ENCODE results near the gene DPPA3.

Gene DPPA3

GRCh38 chr12:7719946-7720730, 8.9 kb downstream of the DPPA3 start:
- TF ChIP-seq ZNF8 (CRISPR knock-in tag; IDR thresholded peaks at IDR 0.05): no peak
- no peak for TF ChIP-seq ARNTL (CRISPR knock-in tag; IDR thresholded peaks at IDR 0.05; ENCODE audit: borderline replicate concordance, low read depth)
- TF ChIP-seq, protein P1, sequence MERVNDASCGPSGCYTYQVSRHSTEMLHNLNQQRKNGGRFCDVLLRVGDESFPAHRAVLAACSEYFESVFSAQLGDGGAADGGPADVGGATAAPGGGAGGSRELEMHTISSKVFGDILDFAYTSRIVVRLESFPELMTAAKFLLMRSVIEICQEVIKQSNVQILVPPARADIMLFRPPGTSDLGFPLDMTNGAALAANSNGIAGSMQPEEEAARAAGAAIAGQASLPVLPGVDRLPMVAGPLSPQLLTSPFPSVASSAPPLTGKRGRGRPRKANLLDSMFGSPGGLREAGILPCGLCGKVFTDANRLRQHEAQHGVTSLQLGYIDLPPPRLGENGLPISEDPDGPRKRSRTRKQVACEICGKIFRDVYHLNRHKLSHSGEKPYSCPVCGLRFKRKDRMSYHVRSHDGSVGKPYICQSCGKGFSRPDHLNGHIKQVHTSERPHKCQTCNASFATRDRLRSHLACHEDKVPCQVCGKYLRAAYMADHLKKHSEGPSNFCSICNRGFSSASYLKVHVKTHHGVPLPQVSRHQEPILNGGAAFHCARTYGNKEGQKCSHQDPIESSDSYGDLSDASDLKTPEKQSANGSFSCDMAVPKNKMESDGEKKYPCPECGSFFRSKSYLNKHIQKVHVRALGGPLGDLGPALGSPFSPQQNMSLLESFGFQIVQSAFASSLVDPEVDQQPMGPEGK (CRISPR knock-in tag; IDR thresholded peaks at IDR 0.05; ENCODE audit: borderline replicate concordance): no peak
- no peak for TF ChIP-seq BACH2 (CRISPR knock-in tag; IDR thresholded peaks at IDR 0.05; ENCODE audit: borderline replicate concordance)
- TF ChIP-seq TCF4 (CRISPR knock-in tag; IDR thresholded peaks at IDR 0.05; ENCODE audit: borderline replicate concordance): no peak
- no peak for TF ChIP-seq PPARA (CRISPR knock-in tag; IDR thresholded peaks at IDR 0.05; ENCODE audit: borderline replicate concordance)
- TF ChIP-seq SNAI2 (CRISPR knock-in tag; IDR thresholded peaks at IDR 0.05): no peak
- no peak for TF ChIP-seq ZNF70 (CRISPR knock-in tag; IDR thresholded peaks at IDR 0.05)
- TF ChIP-seq, protein P2, sequence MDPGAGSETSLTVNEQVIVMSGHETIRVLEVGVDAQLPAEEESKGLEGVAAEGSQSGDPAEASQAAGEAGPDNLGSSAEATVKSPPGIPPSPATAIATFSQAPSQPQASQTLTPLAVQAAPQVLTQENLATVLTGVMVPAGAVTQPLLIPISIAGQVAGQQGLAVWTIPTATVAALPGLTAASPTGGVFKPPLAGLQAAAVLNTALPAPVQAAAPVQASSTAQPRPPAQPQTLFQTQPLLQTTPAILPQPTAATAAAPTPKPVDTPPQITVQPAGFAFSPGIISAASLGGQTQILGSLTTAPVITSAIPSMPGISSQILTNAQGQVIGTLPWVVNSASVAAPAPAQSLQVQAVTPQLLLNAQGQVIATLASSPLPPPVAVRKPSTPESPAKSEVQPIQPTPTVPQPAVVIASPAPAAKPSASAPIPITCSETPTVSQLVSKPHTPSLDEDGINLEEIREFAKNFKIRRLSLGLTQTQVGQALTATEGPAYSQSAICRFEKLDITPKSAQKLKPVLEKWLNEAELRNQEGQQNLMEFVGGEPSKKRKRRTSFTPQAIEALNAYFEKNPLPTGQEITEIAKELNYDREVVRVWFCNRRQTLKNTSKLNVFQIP (CRISPR knock-in tag; IDR thresholded peaks at IDR 0.05; ENCODE audit: borderline replicate concordance, low read depth): no peak
- TF ChIP-seq ZC3H10 (CRISPR knock-in tag; IDR thresholded peaks at IDR 0.05): no peak
- no peak for TF ChIP-seq RARB (CRISPR knock-in tag; IDR thresholded peaks at IDR 0.05)
- TF ChIP-seq ZNF565 (CRISPR knock-in tag; conservative IDR thresholded peaks at IDR 0.05; ENCODE audit: low read depth): no peak
- TF ChIP-seq GLIS3 (CRISPR knock-in tag; IDR thresholded peaks at IDR 0.05): no peak
- TF ChIP-seq TOX (CRISPR knock-in tag; IDR thresholded peaks at IDR 0.05; ENCODE audit: borderline replicate concordance): no peak
- TF ChIP-seq ISL1 (CRISPR knock-in tag; IDR thresholded peaks at IDR 0.05): no peak
- TF ChIP-seq CSDC2 (CRISPR knock-in tag; IDR thresholded peaks at IDR 0.05): no peak
- TF ChIP-seq ZFP3 (CRISPR knock-in tag; IDR thresholded peaks at IDR 0.05): no peak
- TF ChIP-seq TSHZ2 (CRISPR knock-in tag; IDR thresholded peaks at IDR 0.05): no peak
- no peak for TF ChIP-seq ZFP30 (CRISPR knock-in tag; IDR thresholded peaks at IDR 0.05)
- ATAC-seq: no peak

DNA sequence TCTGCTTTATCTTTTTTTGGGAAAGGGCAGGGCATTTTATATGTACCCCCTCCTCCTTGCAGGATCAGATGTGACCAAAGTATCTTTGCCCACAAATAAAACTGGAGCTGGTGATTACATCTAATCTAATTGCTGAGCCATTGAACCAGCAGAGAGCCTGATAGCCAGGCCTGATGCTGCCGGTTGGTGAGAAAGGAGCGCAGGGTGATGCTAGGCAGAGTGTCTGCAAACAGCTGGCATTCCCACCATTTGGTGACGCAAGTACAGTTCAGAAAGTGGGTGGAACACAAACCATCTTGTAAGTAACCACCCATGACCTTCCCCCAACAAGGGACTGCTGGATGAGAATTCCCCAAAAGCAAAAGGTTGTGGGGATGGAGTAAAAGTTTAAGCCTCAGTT, 12.7 kb downstream of the DPPA3 start:
- TF ChIP-seq, protein P1 (CRISPR knock-in tag; IDR thresholded peaks at IDR 0.05; ENCODE audit: borderline replicate concordance): no peak
- TF ChIP-seq ISL1 (CRISPR knock-in tag; IDR thresholded peaks at IDR 0.05): no peak
- TF ChIP-seq ZFP3 (CRISPR knock-in tag; IDR thresholded peaks at IDR 0.05): no peak
- no peak for TF ChIP-seq TOX (CRISPR knock-in tag; IDR thresholded peaks at IDR 0.05; ENCODE audit: borderline replicate concordance)
- TF ChIP-seq GLIS3 (CRISPR knock-in tag; IDR thresholded peaks at IDR 0.05): no peak
- TF ChIP-seq, protein P2 (CRISPR knock-in tag; IDR thresholded peaks at IDR 0.05; ENCODE audit: borderline replicate concordance, low read depth): no peak
- no peak for TF ChIP-seq ZNF565 (CRISPR knock-in tag; conservative IDR thresholded peaks at IDR 0.05; ENCODE audit: low read depth)
- no peak for TF ChIP-seq RARB (CRISPR knock-in tag; IDR thresholded peaks at IDR 0.05)
- ATAC-seq: no peak

Data from SK-N-SH treated with all-trans-retinoic acid at 6 μM for 48 hours (cell line).